Ecto neural progenitor cell (in vitro differentiated cells): Measurements from ENCODE around the gene POLG.

Experiments
- DNase-seq: peaks from one replicate; pipeline ENCODE4 v3.0.0-alpha.2; 2018; ENCODE audit warnings: low spot score

POLG gene

DNA sequence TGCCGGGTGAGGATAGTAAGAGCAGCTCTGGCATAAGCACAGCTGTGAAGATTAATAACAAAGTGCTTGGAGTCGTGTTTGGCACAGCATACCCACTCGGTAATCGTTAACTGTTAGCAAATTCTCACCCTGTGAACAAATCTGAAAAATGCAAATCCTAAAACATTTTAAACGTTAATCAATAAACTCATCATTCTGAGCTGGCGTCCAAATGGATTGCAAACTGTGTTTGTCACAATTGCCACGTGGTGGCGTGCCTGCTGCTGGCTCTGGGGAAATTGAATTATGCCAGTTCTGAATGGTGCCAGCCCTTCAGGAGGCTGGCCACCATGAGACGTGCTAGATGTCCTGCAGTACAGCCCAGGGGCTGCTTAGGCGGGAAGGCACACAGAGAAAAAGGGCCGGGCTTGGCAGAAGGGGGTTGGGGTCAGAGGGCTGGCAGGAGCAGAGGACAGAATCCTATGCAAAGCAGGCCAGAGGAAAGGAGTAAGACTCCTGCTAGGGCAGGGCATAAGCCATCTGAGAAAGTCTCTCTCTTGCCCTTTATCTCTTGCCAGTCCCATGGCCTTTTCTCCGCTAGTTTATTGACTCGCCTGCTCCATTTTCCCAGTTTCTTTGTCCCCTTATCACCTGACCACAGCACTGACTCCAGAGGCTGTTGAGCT is 22.1 kb upstream of the POLG start:
- DNase-seq, result no peak

DNA sequence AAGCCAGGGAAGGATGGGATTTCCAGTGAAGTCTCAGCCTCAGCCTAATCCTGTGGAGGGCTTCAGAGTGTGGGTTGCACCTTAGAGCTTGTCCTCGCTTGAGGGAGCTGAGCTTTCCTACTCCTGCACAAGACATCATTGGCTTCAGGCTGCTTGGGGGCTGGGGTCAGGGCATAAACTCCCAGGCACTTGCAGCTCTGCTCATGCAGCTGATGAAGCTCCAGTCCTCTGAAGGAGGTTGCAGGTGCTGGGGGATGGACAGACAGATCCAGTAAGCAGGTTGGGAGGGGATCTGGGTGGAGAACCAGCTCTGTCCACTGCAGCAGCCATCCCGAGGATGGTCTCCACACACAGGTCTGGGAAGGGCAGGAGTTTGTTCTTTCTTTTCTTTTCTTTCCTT is 19.4 kb upstream of the POLG start:
- no peak for DNase-seq

DNA sequence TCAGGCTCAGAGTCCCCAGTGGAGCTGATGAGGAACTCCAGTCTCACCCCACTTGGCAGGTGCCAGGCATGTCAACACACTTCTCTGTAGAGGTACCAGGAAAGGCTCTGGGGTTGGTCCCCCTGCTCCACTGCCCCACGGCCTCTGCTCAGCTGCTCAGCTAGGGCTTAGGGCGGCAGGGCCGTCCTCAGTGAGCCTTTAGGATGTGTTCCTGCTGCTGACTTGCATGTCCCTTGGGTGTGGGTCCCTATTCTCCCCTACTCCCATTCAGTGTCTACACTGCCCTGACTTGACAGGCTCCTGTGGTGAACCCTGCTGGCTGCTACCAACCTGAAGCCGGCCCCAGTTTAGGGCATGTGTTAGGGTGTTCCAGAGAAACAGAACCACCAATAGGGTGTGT is 17.9 kb upstream of the POLG start:
- DNase-seq, result no peak

DNA sequence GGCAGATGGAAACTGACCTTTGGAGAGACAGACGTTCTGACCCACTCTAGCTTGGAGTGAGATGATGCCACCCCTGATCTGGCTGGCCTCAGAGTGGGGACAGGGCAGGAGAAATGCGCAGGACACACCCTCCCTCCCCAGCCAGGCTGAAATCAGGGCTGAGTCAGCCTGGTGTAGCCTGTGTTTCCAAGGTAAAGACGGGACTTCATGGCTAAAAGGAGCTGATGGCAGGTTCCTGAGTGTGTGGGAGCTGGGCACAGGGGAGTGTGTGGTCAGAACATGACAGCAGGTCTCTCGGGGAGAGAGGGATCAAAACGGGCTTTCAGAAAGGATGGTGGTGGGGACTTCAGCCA is 14.6 kb upstream of the POLG start:
- DNase-seq, result no peak

DNA sequence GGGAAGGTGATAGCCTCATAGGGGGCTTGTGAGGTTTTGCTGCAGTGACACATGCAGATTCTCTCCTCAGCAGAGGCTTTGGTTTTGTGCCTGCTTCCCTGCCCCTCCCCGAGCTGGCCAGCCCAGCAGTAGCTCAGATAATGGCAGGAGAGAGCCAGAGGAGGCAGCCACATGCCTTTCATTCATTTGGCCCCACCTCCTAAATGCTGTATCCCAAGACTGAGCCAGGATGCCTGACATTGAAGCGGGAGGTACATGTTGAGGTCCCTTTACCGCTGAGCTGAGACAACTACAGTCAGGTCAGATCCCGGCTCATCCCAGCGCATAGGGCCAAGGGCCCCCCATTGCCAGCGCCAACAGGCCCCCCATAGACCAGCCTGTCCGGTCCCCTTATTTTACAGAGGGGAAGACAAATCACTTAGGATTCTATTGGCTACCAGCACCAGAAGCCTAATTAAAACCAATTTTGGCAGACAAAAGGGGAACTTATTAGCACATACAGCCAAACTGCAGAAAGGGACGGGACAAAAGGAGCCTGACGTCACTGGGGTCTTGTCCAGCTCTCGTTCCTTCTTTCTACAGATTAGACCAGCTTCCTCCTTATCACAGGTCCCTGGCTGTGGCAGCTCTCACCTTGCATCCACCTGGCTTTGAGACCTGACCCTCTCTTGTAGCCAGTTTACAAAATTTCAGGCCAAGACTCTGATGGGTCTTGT is 12.1 kb upstream of the POLG start:
- no peak for DNase-seq

DNA sequence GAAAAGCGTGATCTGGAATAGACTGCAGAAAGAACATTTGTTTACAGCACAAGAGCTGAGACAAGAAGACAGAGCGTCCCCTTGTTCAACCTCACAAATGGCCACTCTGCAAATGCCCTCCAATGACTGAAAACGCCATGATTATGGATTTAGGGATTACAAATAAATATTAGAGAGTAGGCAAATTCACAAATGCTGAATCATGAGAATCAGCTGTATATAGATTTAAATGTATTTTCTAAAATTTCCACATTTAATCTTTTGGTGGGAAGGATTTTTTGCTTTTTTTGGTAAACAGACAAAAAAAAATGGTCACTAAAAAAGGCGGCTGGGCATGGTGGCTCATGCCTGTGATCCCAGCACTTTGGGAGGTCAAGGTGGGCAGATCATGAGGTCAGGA is 10.6 kb upstream of the POLG start:
- DNase-seq, result no peak

DNA sequence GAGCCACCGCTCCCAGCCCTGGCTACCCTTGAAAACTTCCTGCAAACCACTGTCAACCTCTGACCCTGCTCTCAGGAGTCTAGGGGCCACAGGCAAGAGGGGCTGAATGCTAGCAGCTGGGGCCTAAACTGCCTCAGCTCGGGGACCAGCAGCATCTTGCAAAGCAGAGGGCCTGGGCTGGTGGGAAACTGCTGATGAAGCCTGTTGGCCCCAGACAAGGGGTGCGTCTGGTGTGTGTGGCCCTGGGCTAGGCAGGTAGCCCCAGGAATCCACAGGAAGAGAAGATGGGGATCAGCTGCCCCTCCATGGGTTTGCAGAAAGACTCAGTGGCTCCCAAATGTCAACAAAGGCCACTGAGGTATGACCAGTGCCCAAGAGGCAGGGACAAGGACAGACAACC is 8.2 kb upstream of the POLG start:
- DNase-seq, result no peak

DNA sequence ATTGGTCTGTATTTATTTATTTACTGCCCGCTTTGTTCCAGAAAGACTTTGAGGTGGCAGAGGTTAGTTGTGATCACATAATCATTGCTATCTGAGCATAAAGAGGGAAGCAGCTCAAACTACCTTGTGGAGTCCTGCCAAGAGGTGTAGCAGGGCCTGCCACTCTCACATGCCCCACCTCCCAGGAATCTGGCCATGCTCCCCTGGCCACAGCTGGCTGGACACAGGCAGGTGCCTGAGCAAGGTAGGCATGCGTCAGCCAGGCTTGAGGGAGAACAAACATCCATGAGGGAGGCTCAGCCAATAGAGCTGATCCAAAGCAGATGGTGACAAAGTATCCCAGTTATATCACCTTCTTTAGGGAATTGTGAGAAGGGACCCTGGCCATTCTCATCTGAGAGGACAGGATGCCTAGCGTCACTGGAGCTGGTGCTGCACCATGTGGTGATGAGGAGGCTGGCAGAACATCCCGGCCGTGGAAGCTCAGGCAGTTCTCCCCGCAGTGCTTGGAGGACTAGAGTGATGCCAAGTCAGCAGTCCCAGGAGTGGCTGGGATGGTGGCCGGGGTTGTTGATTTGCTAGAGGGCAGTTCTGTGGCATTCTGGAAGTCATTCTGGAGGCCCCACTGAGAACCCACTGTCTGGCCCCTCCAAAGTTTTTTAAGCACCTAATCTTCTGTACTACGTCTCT is 6.8 kb upstream of the POLG start:
- no peak for DNase-seq

DNA sequence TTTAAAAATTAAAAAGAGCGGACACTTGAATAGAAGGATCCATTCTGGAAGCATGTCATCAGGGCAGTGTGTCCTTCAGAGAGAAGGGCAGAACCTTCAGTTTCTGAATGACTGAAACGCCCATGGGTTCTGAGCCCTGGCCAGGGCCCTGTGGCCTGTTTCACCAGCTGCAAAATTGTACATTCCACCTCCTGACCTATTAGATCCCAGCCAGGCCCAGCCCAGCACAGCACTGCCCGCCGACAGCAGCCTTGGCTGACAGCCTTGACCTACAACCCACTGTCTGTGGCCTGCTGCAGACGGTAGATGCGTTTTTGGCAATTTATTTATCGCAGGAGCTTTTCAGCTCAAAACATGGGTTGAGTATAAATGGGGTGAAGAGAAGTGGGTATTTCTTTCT is 5.9 kb upstream of the POLG start:
- no peak for DNase-seq

DNA sequence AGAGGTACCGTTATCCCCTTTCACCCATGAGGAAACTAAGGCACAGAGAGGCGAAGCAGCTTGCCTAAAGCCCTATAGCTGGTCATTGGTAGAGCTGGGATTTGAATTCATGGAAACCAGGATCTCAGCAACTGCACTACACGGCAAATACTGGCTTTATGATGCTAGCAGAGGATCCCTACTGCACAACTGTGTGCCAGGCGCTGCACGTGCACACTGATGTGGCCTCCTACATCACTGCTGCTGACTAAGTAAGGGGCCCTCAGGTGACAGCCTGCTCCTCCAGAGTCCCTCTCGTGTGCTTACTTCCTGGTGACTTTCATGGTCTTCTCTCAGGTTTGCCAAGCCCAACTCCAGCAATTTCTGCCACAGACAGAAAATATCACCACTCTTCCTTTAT is 3.4 kb upstream of the POLG start:
- no peak for DNase-seq

DNA sequence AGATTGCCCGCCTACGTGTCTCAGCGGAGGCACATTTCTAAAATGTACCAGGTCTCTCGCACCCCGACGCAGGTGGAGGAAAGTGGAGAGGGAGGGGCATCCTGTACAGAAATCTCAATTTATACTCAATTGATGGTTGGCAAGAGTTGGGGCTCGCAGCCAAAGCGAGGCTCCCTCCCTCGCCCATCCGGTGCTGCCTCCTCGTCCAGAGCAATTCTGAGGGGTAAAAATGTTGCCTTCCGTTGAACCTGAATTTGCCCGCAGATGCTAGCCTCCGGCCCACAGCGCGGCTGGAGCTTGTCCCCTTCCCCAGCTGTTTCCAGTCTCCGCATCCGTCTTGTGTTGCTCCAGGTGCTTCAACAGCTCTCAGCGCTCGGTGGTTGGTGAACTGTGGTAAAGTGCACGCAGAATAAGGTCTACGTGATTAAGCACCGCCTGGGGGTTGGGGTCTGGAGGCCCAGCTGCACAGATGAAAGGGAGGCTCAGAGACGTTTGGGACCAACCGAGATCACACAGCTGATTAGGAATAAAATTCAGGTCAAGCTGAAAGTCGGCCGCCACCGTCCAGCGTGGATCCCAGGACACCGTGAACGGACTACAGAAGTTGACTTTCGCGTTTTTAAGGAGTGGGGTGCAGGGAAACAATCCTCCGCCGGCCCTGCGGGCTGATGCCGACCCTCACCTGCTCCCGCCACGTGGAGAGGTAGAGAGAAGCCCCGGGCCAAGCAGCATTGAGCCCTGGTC is 846 bp upstream of the POLG start:
- DNase-seq, result no peak

DNA sequence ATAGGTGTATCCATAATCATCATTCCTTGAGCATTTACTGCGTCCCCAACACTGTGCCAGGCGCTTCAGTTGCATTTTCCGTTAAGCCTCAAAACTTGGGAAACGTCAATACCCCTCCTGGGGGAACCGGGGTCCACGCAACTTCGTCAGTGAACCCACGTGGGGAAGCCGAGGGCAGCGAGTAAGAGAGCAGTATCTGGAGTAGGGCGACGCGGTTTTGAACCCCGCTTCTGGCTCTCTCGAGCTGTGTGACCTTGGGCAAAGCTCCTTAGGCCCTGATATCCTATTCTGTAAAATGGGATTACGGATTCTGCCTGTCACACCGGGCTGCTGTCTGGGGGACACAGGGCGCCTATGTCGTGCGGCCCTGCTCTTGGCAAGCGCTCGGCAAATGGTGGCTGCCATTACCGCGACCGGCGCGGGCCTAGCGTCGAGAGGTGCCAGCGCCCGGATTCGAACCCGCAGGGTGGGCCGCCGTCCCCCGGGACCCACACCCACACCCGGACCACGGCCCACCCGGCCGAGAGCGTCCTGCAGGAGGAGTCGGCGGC is 590 bp downstream of the POLG start:
- DNase-seq, result no peak

DNA sequence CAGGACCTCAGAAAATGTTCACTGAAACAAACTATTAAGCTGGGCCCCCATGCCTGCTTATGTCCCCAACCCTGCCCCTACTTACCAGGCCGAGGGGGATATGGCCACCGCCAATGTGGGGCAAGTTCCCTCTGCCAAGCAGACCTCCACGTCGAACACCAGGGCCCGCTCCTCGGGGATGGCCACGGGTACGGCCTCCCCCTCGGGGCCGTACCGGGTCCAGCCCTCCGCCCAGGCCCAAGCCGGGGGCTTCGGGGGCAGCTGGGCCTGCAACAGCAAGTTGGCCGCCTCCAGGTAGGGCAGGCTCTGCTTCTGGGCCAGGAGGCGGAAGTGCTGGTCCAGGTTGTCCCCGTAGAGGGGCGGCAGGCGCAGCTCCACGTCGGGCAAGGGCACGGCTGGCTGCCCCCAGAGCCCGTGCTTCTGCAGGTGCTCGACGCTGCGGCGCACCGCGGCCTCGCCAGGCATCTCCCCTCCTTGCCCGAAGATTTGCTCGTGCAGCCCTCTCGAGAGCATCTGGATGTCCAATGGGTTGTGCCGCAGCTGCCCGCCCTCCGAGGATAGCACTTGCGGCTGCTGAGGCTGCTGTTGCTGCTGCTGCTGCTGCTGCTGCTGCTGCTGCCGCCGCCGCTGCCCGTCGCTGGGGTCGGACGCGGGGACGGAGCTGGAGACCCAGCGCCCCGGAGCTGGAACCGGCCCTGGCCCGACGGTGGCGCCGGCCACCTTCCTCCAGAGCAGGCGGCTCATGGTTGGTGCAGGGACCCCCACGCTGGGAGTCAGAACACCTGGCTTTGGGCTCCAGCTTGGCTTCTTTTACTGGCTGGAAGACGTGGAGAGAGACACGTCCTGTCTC is 1.4 kb downstream of the POLG start:
- no peak for DNase-seq

DNA sequence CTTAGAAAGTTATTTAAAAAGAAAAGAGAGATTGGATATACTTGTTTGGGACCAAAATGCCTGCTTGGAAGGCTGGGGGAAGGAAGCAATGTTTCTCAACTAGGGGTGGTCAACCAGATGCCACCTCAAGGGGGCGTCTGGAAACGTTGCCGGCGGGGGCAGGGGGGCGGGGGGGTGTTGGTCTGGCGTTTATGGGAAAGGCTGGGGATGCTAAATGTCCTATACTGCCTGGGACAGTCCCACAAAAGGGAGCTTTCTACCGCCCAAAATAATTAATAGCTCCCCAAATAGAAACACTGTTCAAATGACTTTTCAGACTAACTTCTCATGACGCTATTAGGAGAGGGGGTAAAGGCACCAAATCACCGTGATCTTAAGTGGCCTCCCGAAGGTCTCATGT is 2.2 kb downstream of the POLG start:
- DNase-seq, result no peak

DNA sequence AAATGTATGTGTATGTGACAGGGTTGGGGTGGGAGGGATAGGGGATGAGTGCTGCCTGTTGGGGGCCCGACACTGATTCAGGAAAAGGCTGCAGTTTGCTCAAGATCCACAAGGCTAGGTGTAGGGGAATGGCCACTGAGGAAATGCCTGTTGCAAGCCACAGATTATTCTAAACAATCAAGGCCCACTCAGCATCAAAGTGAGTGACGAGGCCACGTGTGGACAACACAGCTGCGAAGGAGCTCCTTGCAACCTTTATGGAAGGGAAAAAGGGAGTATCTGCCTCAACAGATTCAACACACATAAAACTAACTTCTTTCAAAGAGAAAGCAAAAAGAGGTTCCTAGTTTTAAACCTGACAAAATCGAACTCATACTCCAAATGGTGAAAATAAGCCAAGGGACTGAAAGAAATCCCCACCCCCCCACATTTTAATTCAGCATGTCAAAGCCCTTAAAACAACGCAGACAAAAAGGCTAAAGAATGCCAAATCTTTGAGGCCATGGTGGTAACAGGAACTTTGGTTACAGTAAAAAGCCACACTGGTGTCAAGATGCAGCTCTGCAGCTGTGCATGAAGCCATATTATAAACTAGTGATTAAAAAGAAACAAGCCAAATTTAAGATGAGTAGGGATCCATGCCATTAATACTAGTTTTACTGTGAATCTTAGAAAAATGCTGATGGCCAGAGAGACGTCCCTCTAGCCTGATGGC is 3.6 kb downstream of the POLG start:
- no peak for DNase-seq

DNA sequence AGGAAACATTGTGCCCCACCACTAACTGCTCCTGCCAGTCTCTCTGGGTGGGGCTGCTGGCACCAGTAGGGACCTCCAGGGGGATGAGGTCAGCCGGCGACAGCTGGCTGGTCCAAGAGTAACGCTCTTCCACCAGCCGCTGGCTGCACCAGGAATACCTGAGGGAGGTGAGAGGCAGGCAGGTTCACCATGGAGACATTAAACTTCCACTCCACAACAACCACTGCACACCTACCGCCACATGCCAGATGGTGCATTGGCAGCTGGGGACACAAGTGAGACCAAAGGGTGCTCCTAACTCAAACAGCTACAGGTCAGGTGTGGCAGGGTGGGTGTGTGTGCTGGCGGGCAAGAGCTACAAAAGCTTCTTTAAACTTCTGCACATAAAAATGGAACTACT is 4.5 kb downstream of the POLG start:
- no peak for DNase-seq

DNA sequence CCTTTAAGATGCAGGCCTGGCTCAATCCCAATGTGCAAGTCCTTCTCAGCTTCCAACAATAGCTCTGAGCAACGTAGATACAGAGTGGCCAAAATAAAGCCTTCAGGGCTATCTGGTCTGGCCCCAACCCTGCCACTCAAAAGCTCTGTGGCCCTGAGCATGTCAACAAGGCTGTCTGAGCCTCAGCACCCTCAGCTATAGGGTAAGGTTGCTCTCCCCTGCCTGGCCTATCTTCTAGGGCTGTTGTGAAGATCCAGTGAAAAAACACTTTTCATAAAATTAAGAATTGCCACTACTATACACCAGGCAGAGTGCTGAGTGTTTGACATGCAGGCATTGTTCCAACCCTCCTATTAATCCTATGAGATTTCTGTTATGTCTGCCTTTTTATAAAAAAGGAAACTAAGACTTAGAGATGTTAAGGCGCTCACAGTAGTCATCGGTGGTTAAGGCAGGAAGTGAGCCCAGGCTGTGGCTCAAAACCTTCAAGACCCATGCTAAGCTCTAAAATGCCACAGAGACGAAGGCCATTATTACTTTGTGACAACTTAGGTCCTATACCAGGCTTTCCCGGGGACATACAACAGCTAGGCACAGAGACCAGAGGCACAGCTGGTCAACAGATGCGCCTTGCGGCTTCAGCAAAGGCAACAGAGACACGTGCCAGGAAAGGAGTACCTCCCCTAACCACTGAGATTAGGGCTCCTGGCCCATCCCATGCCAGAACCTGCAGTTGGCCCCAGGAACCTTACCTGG is 5.1 kb downstream of the POLG start:
- no peak for DNase-seq

DNA sequence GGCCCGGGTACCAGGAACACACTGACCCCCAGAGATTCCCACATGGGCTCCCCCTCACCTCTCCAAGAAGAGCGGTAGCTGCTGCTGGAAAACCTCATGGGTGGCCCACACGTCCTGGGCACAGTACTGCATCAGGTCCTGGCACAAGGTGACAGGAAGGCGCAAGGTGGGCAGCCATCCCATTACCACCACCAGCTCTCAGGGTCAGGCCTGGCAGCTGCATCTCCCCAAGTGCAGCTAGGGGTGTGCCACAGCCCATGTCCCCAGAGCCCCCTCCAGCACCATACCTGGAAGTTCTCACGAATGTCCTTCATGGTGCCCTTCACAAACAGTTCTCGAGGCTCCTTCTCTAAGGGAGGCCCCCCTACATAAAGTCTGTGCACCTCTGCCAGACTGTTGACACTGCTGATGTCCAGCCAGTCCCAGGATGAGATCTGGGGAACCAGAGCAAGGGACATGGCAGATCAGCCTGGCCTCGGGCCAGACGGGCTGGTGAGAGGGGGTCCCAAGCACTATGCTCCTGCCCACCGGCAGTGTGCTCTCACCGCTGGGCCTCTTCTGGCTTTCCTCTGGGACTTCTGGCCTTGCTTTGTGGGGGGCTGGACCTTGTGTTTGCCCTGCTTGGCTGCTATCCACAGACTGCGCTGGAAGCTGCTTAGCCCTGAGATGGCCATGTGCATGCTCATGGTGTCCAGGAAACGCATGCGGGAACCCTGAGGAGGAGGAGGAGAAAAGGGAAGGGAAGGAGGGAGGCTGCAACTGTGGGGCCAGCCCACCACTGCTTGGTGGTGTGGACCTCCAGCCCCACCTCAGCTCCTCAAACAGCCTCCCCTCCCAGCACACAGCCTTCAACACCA is 6.0 kb downstream of the POLG start:
- DNase-seq, result no peak

DNA sequence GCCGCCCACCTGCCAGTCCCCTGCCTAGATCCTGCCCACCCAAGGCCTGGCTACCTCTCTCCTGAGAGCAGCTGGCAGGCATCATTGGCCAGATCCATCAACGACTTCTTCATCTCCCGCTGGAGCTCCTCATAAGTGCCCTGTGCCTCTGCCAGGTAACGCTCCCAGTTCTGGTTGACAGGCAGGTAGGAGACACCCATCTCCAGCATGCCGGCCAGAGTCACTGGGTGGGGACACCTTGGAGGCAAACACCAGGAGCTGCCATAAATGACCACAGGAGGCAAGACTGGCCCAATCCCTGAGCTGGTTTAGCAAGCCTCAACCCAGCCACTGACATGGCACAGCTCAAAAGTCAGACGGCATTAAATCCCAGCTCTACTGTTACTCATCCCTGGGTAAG is 7.5 kb downstream of the POLG start:
- DNase-seq, result no peak
